Endothelial cell of umbilical vein (primary cell): ENCODE results near the gene CXCL6. TPM values are rescaled to one million over a fixed set of nuclear protein-coding genes. Genes with fewer than 3 reads are reported as not detected.

Experiments
- BruUV-seq: library from RNA; stranded (reverse); fragments of 400-500 nt; replicated peaks from 2 replicates; lab custom pipeline; 2021; lab: Mats Ljungman, UMichigan
- CTCF ChIA-PET: fragments of 300-600, 350-600 bp; sonication (Branson Sonifier 250); formaldehyde crosslinking; loops from one replicate; lab custom pipeline; 2021; ENCODE audit warnings: antibody characterized with exemption, inconsistent platforms; lab: Charles Lee
- POLR2A ChIA-PET: fragments of 300-600, 350-600 bp; sonication (Branson Sonifier 250); formaldehyde crosslinking; loops from one replicate; lab custom pipeline; 2021; ENCODE audit warnings: antibody characterized with exemption, inconsistent platforms; lab: Charles Lee
- DNase-seq: peaks from one replicate; pipeline ENCODE4 v3.0.0-alpha.2; 2011; ENCODE audit warnings: low read depth, low spot score
- FAIRE-seq: peaks from 2 replicates; lab custom pipeline; 2011; peaks lifted over from hg19 to GRCh38; lab: Jason Lieb, UNC
- H2AFZ ChIP-seq: 2 replicates; pipeline ENCODE4 v1.6.0; 2012; ENCODE audit warnings: low read depth, low read length, control low read depth, inconsistent platforms
- H3K27ac ChIP-seq: 2 replicates; pipeline ENCODE4 v1.5.1; 2011; ENCODE audit warnings: low read depth, mild to moderate bottlenecking, control low read depth, low read length, moderate library complexity; ENCODE audit not compliant: insufficient read depth
- H3K27me3 ChIP-seq, 2 experiments: 2 replicates each; pipeline versions ENCODE4 v1.6.0 to v1.6.1; 2011; ENCODE audit warnings: low read length in 2 of 2, mixed read lengths in 1 of 2; ENCODE audit not compliant: control insufficient read depth in 2 of 2, insufficient read depth in 2 of 2
- H3K36me3 ChIP-seq, 2 experiments: 2 replicates in 1 of 2; 3 replicates in 1 of 2; pipeline ENCODE4 v1.5.1; 2011; ENCODE audit warnings: low read length in 2 of 2, mild to moderate bottlenecking in 1 of 2, moderate library complexity in 1 of 2; ENCODE audit not compliant: control insufficient read depth in 2 of 2, insufficient read depth in 2 of 2; ENCODE audit errors: extremely low read depth in 1 of 2
- H3K4me1 ChIP-seq: 3 replicates; pipeline ENCODE4 v1.5.1; 2011; ENCODE audit warnings: mild to moderate bottlenecking, low read length; ENCODE audit not compliant: control insufficient read depth, insufficient read depth; ENCODE audit errors: extremely low read depth
- H3K4me2 ChIP-seq: 2 replicates; pipeline ENCODE4 v1.6.1; 2011; ENCODE audit warnings: low read length, control low read depth, mixed read lengths; ENCODE audit not compliant: insufficient read depth
- H3K4me3 ChIP-seq, 3 experiments: fragments of 200-600 bp in 1 of 3; sonication (generic), shearing (Covaris generic) in 1 of 3; replicated peaks in 1 of 3; 2 replicates each; pipeline ENCODE4 v1.5.1; 2011 to 2016; ENCODE audit warnings: control low read depth in 3 of 3, low read length in 3 of 3, mild to moderate bottlenecking in 2 of 3, inconsistent platforms in 1 of 3, low read depth in 1 of 3, moderate library complexity in 1 of 3; ENCODE audit not compliant: insufficient read depth in 1 of 3
- H3K79me2 ChIP-seq: 2 replicates; pipeline ENCODE4 v1.6.0; 2012; ENCODE audit warnings: low read length, inconsistent platforms; ENCODE audit not compliant: control insufficient read depth, insufficient read depth
- H3K9ac ChIP-seq: replicated peaks from 2 replicates; pipeline ENCODE3; 2011; ENCODE audit warnings: low read length, control low read depth; ENCODE audit not compliant: insufficient read depth; ENCODE audit errors: extremely low read depth
- H3K9me1 ChIP-seq: replicated peaks from 3 replicates; pipeline ENCODE4 v1.6.0; 2011; ENCODE audit warnings: mild to moderate bottlenecking, low read length; ENCODE audit not compliant: control insufficient read depth, insufficient read depth; ENCODE audit errors: extremely low read depth
- H3K9me3 ChIP-seq: replicated peaks from 2 replicates; pipeline ENCODE4 v1.5.1; 2012; ENCODE audit warnings: low read length, inconsistent platforms; ENCODE audit not compliant: control insufficient read depth, insufficient read depth
- H4K20me1 ChIP-seq: replicated peaks from 2 replicates; pipeline ENCODE3; 2011; ENCODE audit warnings: mild to moderate bottlenecking, low read length; ENCODE audit not compliant: control insufficient read depth, insufficient read depth; ENCODE audit errors: extremely low read depth
- EZH2 ChIP-seq: IDR thresholded peaks from 2 replicates; pipeline ENCODE4 v1.6.1; 2012; ENCODE audit warnings: borderline replicate concordance, low read depth, mild to moderate bottlenecking, moderate library complexity, low read length, inconsistent platforms; ENCODE audit not compliant: severe bottlenecking
- GATA2 ChIP-seq: IDR thresholded peaks from 2 replicates; pipeline ENCODE4 v1.7.0; 2011; ENCODE audit warnings: low read depth, mild to moderate bottlenecking, moderate library complexity, mixed read lengths, low read length; ENCODE audit not compliant: insufficient read length, insufficient read depth
- JUN ChIP-seq: IDR thresholded peaks from 2 replicates; pipeline ENCODE4 v1.6.1; 2011; ENCODE audit warnings: borderline replicate concordance, low read depth; ENCODE audit not compliant: insufficient read length, insufficient read depth
- MYC ChIP-seq: IDR thresholded peaks from one replicate; pipeline ENCODE4 v1.6.1; 2011; ENCODE audit warnings: mild to moderate bottlenecking, low read depth, low read length
- POLR2A ChIP-seq: IDR thresholded peaks from 2 replicates; pipeline ENCODE4 v1.6.1; 2012; ENCODE audit warnings: low read depth, mild to moderate bottlenecking, control low read depth, low read length
- POLR2AphosphoS5 ChIP-seq: IDR thresholded peaks from 2 replicates; pipeline ENCODE4 v1.6.1; 2012; ENCODE audit warnings: low read depth, mild to moderate bottlenecking, control low read depth, low read length, moderate library complexity; ENCODE audit not compliant: insufficient read depth
- dilution Hi-C: fragments of 300-500 bp; cut with MboI; formaldehyde crosslinking; loops from one replicate; pipeline ENCODE4 v1.15.0; 2019; ENCODE audit warnings: low sequenced_read_pairs; ENCODE audit not compliant: extremely low pct_ligation_motif_present
- intact Hi-C: fragments of 100-400 bp; cut with micrococcal nuclease; formaldehyde crosslinking; loops from one replicate; pipeline ENCODE4 v1.10.0; 2022
- polyA plus RNA-seq, 4 experiments: library from polyadenylated mRNA; depleted of rRNA in 3 of 4; stranded (reverse) in 3 of 4; unstranded in 1 of 4; fragments of >200 nt; gene quantifications; 2 replicates each; pipeline versions ENCODE4 v1.2.1 to v1.2.3, GENCODE V29; 2011 to 2012; ENCODE audit warnings: missing spikeins in 1 of 4
- total RNA-seq: library from RNA; stranded (reverse); gene quantifications from 2 replicates; pipeline ENCODE4 v1.2.3, GENCODE V29; 2021
- TF ChIP-seq, protein P1 (sequence below): IDR thresholded peaks from 2 replicates; pipeline ENCODE4 v1.6.1; 2011; ENCODE audit not compliant: insufficient read depth, insufficient read length
- TF ChIP-seq, protein P2 (sequence below), 2 donors: IDR thresholded peaks; 1 replicate in 1 of 2; 2 replicates in 1 of 2; pipeline ENCODE4 v1.5.1; 2011; ENCODE audit warnings: low read length in 2 of 2, mild to moderate bottlenecking in 2 of 2, moderate library complexity in 2 of 2, control low read depth in 1 of 2, inconsistent platforms in 1 of 2, low read depth in 1 of 2; ENCODE audit not compliant: insufficient read depth in 1 of 2; ENCODE audit errors: extremely low read depth in 1 of 2

Gene CXCL6
- total and polyA plus RNA-seq, 2 donors (not counting 3 experiments of a cell fraction or from before 2014, with no cell fraction given) = 0.81 to 1.2 TPM

DNA sequence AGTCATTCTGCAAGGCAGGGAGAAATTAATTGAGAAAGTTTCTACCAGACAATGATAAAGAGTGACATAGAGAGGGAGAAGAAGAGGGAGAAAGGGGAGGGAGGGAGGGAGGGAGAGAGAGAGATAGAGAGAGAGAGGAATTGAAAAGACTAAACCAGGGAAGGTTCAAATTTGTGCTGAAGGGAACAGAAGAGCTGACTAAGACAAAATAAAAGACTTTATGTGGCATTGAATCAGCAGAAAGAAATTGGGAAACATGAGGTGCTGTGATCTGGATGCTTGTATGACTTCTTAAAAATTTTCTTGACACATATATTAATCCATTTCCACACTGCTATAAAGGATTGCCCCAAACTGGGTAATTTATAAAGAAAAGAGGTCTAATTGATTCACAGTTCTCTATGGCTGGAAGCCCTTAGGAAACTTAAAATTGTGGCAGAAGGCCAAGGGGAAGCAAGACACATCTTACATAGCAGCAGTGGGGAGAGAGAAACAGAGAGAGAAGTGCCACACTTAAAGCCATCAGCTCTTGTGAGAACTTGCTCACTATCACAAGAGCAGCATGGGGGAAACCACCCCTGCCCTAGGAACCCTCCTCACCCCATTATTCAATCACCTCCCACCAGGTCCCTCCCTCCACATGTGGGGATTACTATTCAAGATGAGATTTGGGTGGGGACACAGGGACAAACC is 13.5 kb upstream of the CXCL6 start:
- Histone ChIP-seq H3K9me1 (no peaks in the 10 kb centered on the region), H3K36me3 (no peaks in the 10 kb centered on the region), H3K27ac (no peak overlapping the region), H3K79me2 (no peaks in the 10 kb centered on the region), H3K9ac (no peak overlapping the region), H3K9me3 (no peaks in the 10 kb centered on the region), H4K20me1 (no peaks in the 10 kb centered on the region), H3K27me3 (no peaks in the 10 kb centered on the region), H2AFZ (no peak overlapping the region), H3K4me2 (no peak overlapping the region), H3K4me1 (no peaks in the 10 kb centered on the region), H3K4me3 (no peak overlapping the region)
- POLR2A ChIA-PET = no interaction called here
- TF ChIP-seq, protein P1, sequence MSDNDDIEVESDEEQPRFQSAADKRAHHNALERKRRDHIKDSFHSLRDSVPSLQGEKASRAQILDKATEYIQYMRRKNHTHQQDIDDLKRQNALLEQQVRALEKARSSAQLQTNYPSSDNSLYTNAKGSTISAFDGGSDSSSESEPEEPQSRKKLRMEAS = no peak
- TF ChIP-seq MYC (no peak), POLR2A (no peak), GATA2 (no peak), POLR2AphosphoS5 (no peak), EZH2 (no peak), JUN (no peak)
- TF ChIP-seq, protein P2, sequence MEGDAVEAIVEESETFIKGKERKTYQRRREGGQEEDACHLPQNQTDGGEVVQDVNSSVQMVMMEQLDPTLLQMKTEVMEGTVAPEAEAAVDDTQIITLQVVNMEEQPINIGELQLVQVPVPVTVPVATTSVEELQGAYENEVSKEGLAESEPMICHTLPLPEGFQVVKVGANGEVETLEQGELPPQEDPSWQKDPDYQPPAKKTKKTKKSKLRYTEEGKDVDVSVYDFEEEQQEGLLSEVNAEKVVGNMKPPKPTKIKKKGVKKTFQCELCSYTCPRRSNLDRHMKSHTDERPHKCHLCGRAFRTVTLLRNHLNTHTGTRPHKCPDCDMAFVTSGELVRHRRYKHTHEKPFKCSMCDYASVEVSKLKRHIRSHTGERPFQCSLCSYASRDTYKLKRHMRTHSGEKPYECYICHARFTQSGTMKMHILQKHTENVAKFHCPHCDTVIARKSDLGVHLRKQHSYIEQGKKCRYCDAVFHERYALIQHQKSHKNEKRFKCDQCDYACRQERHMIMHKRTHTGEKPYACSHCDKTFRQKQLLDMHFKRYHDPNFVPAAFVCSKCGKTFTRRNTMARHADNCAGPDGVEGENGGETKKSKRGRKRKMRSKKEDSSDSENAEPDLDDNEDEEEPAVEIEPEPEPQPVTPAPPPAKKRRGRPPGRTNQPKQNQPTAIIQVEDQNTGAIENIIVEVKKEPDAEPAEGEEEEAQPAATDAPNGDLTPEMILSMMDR (IDR thresholded peaks at IDR 0.05; ENCODE audit: extremely low read depth in 1 of 2, insufficient read depth in 1 of 2, low read depth in 1 of 2, low read length in 2 of 2) = no peak
- CTCF ChIA-PET = interaction anchor here (1.3 kb wide), 1 partner anchor 41 kb away, joined by 3 read pairs; no protein-coding TSS in a partner anchor
- BruUV-seq = no TSS peak
- no peak for FAIRE-seq
- dilution Hi-C loops = no loop called here
- intact Hi-C loops = no loop called here
- DNase-seq = no peak
